Esophagus muscularis mucosa (tissue), 4 donors: Measurements from ENCODE around the gene AMOTL1.

Experiments
- EP300 ChIP-seq: sonication (generic); formaldehyde crosslinking; IDR thresholded peaks from one replicate; pipeline ENCODE4 v1.6.1; 2017; ENCODE audit warnings: antibody characterized with exemption
- POLR2A ChIP-seq: fragments of 450-650 bp; IDR thresholded peaks from one replicate; pipeline ENCODE4 v1.6.1; 2017; ENCODE audit warnings: antibody characterized with exemption, moderate library complexity, mild to moderate bottlenecking, low read depth
- POLR2AphosphoS5 ChIP-seq, 2 donors: sonication (generic); formaldehyde crosslinking; IDR thresholded peaks; one replicate each; pipeline ENCODE4 v1.6.1; 2017; ENCODE audit warnings: antibody characterized with exemption in 2 of 2
- TF ChIP-seq, protein P1 (sequence below), 3 experiments: fragments of 200-600 bp in 2 of 3; fragments of 450-650 bp in 1 of 3; sonication (generic) in 2 of 3; IDR thresholded peaks; one replicate each; pipeline ENCODE4 v1.5.1; 2017 to 2019; ENCODE audit warnings: antibody characterized with exemption in 3 of 3, mild to moderate bottlenecking in 2 of 3, moderate library complexity in 1 of 3

DNA sequence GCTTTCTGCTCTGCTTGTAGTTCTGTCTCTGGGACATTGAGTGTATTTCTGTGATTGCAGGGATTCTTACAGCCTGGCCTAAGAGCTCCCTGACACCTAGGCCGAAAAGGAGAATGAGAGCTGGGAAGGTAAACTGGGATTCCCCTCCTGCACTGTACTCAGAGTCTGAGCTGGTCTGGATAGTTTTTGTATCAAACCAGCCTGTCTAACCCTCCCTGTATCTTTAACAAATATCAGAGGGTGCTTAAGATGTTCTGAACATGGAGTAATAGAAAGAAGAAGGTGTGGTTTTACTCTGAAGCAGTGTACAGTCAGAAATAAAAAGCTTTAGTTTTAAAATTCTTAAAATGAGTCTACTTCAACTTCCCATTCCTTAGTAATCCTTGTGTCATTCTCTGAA lies 57.3 kb downstream of the AMOTL1 start:
- TF ChIP-seq EP300 = no peak
- TF ChIP-seq POLR2AphosphoS5 (IDR thresholded peaks at IDR 0.05) = no peak
- TF ChIP-seq, protein P1, sequence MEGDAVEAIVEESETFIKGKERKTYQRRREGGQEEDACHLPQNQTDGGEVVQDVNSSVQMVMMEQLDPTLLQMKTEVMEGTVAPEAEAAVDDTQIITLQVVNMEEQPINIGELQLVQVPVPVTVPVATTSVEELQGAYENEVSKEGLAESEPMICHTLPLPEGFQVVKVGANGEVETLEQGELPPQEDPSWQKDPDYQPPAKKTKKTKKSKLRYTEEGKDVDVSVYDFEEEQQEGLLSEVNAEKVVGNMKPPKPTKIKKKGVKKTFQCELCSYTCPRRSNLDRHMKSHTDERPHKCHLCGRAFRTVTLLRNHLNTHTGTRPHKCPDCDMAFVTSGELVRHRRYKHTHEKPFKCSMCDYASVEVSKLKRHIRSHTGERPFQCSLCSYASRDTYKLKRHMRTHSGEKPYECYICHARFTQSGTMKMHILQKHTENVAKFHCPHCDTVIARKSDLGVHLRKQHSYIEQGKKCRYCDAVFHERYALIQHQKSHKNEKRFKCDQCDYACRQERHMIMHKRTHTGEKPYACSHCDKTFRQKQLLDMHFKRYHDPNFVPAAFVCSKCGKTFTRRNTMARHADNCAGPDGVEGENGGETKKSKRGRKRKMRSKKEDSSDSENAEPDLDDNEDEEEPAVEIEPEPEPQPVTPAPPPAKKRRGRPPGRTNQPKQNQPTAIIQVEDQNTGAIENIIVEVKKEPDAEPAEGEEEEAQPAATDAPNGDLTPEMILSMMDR (IDR thresholded peaks at IDR 0.05) = no peak
- no peak for TF ChIP-seq POLR2A
